GM21619 (cell line): ENCODE results near the gene LDLRAD3.
"Not testable (repeated sequence)": the region's sequence is repeated elsewhere in the genome, so short reads cannot be mapped to it uniquely, and the experiment has no call there.

Experiments
- ATAC-seq: cut with Tn5 transposase; IDR thresholded peaks from one replicate; pipeline ENCODE4 v1.9.1; 2021; ENCODE audit not compliant: unreplicated experiment

Gene LDLRAD3

DNA sequence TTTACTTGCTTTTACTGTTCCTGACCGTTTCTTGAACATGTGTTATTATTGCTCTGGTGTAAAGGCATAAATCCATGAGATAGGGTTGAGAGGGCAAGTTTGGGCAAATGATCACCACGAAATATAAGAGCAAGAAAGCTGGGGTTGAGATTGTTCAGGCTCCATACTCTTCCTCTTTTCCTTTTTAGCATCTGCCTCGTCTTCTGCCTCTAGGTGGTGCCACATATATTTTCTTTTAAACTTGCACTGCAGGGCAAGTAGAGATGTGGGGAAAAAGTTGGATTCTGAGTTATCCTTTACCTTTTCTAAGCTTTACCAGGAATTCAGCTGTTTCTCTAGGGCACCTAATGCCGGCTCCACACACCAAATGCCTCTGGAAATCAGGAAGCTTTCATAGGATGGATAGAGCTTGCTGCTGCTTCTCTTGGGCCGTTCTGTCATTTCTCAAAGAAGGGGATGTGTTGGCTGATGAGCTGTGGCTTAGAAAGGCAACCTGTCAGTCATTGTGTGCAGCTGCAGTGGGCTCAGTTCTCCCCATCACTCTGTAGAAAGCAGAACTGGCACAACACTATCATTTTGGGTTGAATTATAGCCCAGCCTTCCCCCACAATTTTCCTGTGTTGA, 98.2 kb downstream of the LDLRAD3 start:
- ATAC-seq, result no peak

- no peak for ATAC-seq
Measured at GRCh38 chr11:36044636-36045035, 100.8 kb downstream of the LDLRAD3 start.

DNA sequence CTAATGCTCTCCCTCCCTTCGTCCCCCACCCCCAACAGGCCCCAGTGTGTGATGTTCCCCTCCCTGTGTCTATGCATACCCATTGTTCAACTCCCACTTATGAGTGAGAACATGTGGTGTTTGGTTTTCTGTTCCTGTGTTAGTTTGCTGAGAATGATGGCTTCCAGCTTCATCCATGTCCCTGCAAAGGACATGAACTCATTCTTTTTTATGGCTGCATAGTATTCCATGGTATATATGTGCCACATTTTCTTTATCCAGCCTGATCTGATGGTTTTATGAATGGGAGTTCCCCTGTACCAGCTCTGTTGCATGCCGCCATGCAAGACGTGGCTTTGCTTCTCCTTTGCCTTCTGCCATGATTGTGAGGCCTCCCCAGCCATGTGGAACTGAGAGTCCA, 102.1 kb downstream of the LDLRAD3 start:
- ATAC-seq, result not testable (repeated sequence)

DNA sequence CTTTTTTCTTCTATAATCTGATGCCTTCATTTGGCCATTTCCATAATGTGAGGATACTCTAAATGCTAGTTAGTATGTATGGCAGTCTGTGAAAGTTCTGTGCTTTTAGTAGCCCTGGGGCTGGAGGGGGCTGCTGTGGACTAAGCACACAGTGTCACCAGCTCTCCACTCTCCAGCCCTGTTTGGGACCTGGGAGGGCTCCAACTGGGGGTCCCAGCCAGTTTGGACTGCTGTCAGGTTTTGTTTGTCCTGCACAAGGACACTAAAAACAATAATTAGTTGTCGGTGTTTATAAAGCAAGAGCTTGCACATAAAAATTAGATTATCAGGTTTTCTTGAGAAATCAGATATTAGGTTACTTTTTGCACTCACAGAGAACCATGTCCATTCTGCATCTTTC, 103.1 kb downstream of the LDLRAD3 start:
- no peak for ATAC-seq

DNA sequence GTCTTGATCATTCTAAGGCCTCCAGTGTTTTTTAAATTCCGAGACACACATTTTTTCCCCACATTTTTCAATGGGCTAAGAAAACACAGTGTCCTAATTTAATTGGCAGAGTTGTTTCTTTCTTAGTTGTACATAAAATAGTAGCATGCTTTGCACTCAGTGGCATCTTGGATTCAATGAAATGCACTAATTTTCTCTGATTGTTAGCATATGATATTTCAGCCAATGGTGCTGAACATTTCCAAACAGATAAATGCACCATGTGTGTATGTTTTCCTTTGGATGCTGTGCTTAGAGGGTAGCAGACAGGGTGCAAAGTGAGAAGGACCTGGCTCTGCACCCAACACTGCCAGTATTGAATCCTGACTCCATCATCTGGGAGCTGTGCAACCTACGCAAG, 103.5 kb downstream of the LDLRAD3 start:
- ATAC-seq, result no peak

GRCh38 chr11:36048496-36049247, 104.8 kb downstream of the LDLRAD3 start:
- no peak for ATAC-seq

DNA sequence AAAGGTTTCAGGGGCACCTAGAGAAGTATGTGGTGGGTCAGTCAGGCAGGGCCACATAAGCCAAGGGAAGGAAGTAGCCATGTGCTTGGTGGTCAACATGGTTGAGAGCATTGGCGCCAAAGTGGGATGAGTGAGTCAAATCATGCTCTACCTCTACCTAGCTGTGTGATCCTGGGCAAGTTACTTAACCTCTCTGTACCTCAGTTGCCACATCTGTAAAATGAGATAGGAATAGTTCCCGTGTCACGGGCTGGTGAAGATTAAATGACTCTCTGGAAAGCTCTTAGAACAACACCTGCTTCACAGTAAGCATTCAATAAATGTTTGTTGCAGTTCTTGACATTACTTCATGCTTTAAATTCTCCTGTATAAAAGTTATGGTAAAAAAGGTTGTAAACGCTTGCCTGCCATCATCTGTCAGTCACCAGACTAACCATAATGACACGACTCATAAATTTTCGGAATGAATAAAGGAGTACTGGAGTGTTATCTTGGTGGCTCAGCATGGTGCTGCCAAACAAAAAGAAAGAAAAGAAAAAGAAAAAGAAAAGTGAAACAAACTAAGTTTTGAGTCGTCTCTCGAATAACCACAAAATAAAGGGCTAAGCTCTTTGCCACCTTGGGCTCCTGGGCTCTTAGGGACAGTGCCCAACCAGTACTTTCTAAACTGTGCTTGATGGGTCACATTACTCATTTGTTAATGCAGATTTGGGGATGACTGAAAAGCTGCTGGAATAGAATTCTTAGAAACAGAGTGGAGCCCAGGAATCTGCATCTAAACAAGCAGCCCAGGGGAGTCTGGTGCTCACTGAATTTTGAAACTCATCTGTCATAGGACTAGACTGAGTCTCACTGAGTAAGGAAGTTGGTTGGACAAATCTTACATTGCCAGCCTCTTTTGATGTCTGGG, 107.6 kb downstream of the LDLRAD3 start:
- no peak for ATAC-seq

DNA sequence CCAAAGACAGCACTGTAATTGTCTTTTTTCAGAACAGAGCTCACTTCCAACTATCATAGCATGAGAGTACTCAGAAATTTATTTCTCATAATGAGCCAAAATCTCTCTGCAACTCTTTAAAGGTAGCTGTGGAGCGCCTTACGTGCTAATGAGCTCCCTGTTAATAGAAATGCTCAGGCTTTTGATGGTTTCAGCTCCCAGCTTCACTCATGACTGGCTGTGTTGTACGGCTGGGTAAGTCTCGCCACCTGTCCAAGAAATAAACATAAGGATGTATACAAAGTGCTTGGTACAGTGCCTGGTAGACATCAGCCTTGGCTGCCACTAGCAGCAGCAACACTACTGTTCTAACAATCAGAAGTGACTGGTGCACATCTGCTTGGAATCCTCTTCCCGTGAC, 109.4 kb downstream of the LDLRAD3 start:
- ATAC-seq, result no peak

GRCh38 chr11:36053862-36054261, 110.0 kb downstream of the LDLRAD3 start:
- ATAC-seq, result no peak

DNA sequence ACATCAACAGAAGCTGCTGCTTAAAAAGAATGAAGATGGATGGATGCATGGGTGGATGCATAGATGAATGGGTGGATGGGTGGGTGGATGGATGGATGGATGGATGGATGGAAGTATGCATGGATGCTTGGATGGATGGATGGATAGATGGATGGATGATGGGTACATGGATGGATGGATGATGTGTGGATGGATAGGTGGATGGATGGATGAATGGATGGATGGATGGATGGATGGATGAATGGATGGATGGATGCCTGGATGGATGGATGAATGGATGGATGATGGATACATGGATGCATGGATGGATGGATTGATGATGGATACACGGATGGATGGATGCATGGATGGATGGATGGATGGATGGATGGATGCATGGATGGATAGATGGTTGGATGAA, 110.8 kb downstream of the LDLRAD3 start:
- no peak for ATAC-seq

- no peak for ATAC-seq
Measured at GRCh38 chr11:36056160-36056751, 112.4 kb downstream of the LDLRAD3 start.

- no peak for ATAC-seq
Measured at GRCh38 chr11:36057379-36058042, 113.6 kb downstream of the LDLRAD3 start.

GRCh38 chr11:36059660-36060059, 115.8 kb downstream of the LDLRAD3 start:
- ATAC-seq, result no peak

- no peak for ATAC-seq
Measured at GRCh38 chr11:36060926-36061325, 117.1 kb downstream of the LDLRAD3 start.

- ATAC-seq, result no peak
Measured at GRCh38 chr11:36061471-36061870, 117.6 kb downstream of the LDLRAD3 start.

- ATAC-seq, result no peak
Measured at GRCh38 chr11:36062796-36063365, 119.0 kb downstream of the LDLRAD3 start.

- no peak for ATAC-seq
Measured at GRCh38 chr11:36065436-36065835, 121.6 kb downstream of the LDLRAD3 start.

DNA sequence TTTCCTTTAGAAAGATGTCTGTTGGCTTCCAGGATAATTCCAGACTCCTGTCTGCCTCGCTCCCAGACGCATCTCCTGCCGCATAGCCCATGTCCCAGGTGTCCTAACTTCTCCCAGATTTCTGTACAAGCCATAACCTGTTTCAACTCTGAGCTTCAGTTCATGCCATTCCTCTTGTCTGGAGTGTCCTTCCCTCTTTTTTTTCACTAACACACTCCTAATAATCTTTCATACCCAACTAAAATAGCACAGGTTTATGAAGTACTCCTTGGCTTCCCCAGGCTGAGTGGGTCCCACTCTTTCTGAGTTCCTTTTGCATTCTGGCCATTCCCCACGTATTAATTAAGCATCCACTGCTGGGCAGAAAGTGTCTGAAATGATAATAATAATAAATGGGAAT, 123.0 kb downstream of the LDLRAD3 start:
- no peak for ATAC-seq

GRCh38 chr11:36069576-36070212, 125.8 kb downstream of the LDLRAD3 start:
- no peak for ATAC-seq
